ENCODE measurements around the gene HSPA9.

The HSPA9 gene

GRCh38 chr5:138595180-138595795 lies 20.1 kb upstream of the HSPA9 start:
- no peak for DNase-seq (ENCODE audit: low read depth in 2 of 2)

GRCh38 chr5:138594305-138595058 lies 19.3 kb upstream of the HSPA9 start:
- no peak for DNase-seq (ENCODE audit: low read depth in 2 of 2)

GRCh38 chr5:138588013-138588788 lies 13.0 kb upstream of the HSPA9 start:
- no peak for DNase-seq (ENCODE audit: low read depth in 2 of 2)

- no peak for DNase-seq (ENCODE audit: low read depth in 2 of 2)
These were observed 10.0 kb upstream of the HSPA9 start for GRCh38 chr5:138585157-138585556.

GRCh38 chr5:138583984-138584637 lies 8.9 kb upstream of the HSPA9 start:
- no peak for DNase-seq (ENCODE audit: low read depth in 2 of 2)

GRCh38 chr5:138582959-138583358 lies 7.8 kb upstream of the HSPA9 start:
- no peak for DNase-seq (ENCODE audit: low read depth in 2 of 2)

- no peak for DNase-seq (ENCODE audit: low read depth in 2 of 2)
These were observed 5.6 kb upstream of the HSPA9 start for GRCh38 chr5:138580777-138581176.

- DNase-seq (ENCODE audit: low read depth in 2 of 2), result no peak
These were observed 4.8 kb upstream of the HSPA9 start for GRCh38 chr5:138580001-138580400.

GRCh38 chr5:138579517-138579863 lies 4.3 kb upstream of the HSPA9 start:
- DNase-seq (ENCODE audit: low read depth in 2 of 2), result no peak

GRCh38 chr5:138577452-138577851 lies 2.3 kb upstream of the HSPA9 start:
- DNase-seq (ENCODE audit: low read depth in 2 of 2), result no peak

GRCh38 chr5:138574744-138575193 lies 432 bp downstream of the HSPA9 start:
- DNase-seq (ENCODE audit: low read depth in 2 of 2), result no peak

GRCh38 chr5:138573949-138574670 lies 1.1 kb downstream of the HSPA9 start:
- no peak for DNase-seq (ENCODE audit: low read depth in 2 of 2)

GRCh38 chr5:138573223-138573622 lies 2.0 kb downstream of the HSPA9 start:
- DNase-seq (ENCODE audit: low read depth in 2 of 2), result no peak

- no peak for DNase-seq (ENCODE audit: low read depth in 2 of 2)
These were observed 4.3 kb downstream of the HSPA9 start for GRCh38 chr5:138570871-138571270.

- no peak for DNase-seq (ENCODE audit: low read depth in 2 of 2)
These were observed 5.4 kb downstream of the HSPA9 start for GRCh38 chr5:138569782-138570181.

GRCh38 chr5:138568061-138568824 lies 7.0 kb downstream of the HSPA9 start:
- DNase-seq (ENCODE audit: low read depth in 2 of 2), result no peak

- no peak for DNase-seq (ENCODE audit: low read depth in 2 of 2)
These were observed 8.4 kb downstream of the HSPA9 start for GRCh38 chr5:138566792-138567191.

- no peak for DNase-seq (ENCODE audit: low read depth in 2 of 2)
These were observed 9.9 kb downstream of the HSPA9 start for GRCh38 chr5:138565100-138565821.

GRCh38 chr5:138564242-138564641 lies 11.0 kb downstream of the HSPA9 start:
- DNase-seq (ENCODE audit: low read depth in 2 of 2), result no peak

All from stimulated activated CD4-positive, alpha-beta T cell treated with anti-CD3 and anti-CD28 coated beads, Interleukin-1b, Interleukin-23, amount 100 ng/mL, for 4 hours (primary cell).